SK-N-MC (cell line): ENCODE results near the gene KLHL33.

Source experiments
- DNase-seq: peaks from one replicate; pipeline ENCODE4 v3.0.0-alpha.2; 2011; ENCODE audit warnings: low read depth, low spot score
- H3K27ac ChIP-seq: fragments of 200-600 bp; sonication (generic); 2 replicates; pipeline ENCODE4 v1.5.1; 2016; ENCODE audit warnings: mixed run types
- H3K36me3 ChIP-seq: fragments of 200-600 bp; sonication (generic); 2 replicates; pipeline ENCODE4 v1.6.1; 2017; ENCODE audit warnings: antibody characterized with exemption, low read length, mixed read lengths; ENCODE audit not compliant: insufficient read depth
- H3K4me3 ChIP-seq: fragments of 200-600 bp; sonication (generic); 2 replicates; pipeline ENCODE4 v1.5.1; 2016
- H3K9ac ChIP-seq: fragments of 200-600 bp; sonication (generic); 2 replicates; pipeline ENCODE4 v1.8.0; 2017; ENCODE audit warnings: mixed run types, mixed read lengths; ENCODE audit not compliant: insufficient read length
- H3K9me3 ChIP-seq: fragments of 200-600 bp; sonication (generic); 2 replicates; pipeline ENCODE4 v1.6.1; 2017; ENCODE audit warnings: low read depth, mild to moderate bottlenecking, antibody characterized with exemption, low read length, moderate library complexity, mixed read lengths
- EZH2 ChIP-seq: fragments of 200-600 bp; sonication (generic); IDR thresholded peaks from one replicate; pipeline ENCODE4 v1.6.1; 2017; ENCODE audit warnings: antibody characterized with exemption
- FOXP2 ChIP-seq: optimal IDR thresholded peaks from 2 replicates; pipeline ENCODE3; 2011; ENCODE audit warnings: mild to moderate bottlenecking, moderate library complexity; ENCODE audit not compliant: insufficient read depth; ENCODE audit errors: extremely low read length, control extremely low read depth
- POLR2AphosphoS5 ChIP-seq: IDR thresholded peaks from 2 replicates; pipeline ENCODE4 v1.6.1; 2012; ENCODE audit warnings: mild to moderate bottlenecking, low read depth, low read length, borderline replicate concordance

The KLHL33 gene

GRCh38 chr14:20469242-20469889 is 33.4 kb upstream of the KLHL33 start, which contains the start of gene PNP:
PNP (plus strand) TSS chr14:20469406; CDS start chr14:20469525, 119 bp downstream.
- DNase-seq, result no peak
- Histone ChIP-seq H3K4me3 (peak within 1 kb of the TSS; percentile 100), H3K9me3 (no peaks in the 10 kb centered on the region), H3K36me3 (peaks cover 26% of the 10 kb centered on the region), H3K27ac (no peak within 1 kb of the TSS), H3K9ac (peak within 1 kb of the TSS; percentile 85)
- TF ChIP-seq POLR2AphosphoS5 (peak; percentile 99), EZH2 (no peak)

- peak overlapping the region; percentile 100 for H3K4me3 ChIP-seq
- no peaks in the 10 kb centered on the region for H3K9me3 ChIP-seq
- DNase-seq, result no peak
- no peak overlapping the region for H3K27ac ChIP-seq
- TF ChIP-seq EZH2, result no peak
- no peak for TF ChIP-seq POLR2AphosphoS5
- no peak for TF ChIP-seq FOXP2
- H3K36me3 ChIP-seq, result peaks cover 20% of the 10 kb centered on the region
- peak overlapping the region; percentile 85 for H3K9ac ChIP-seq
These were observed 32.8 kb upstream of the KLHL33 start for GRCh38 chr14:20468764-20469241.

- peak; percentile 99 for DNase-seq
- H3K36me3 ChIP-seq, result peaks cover 37% of the 10 kb centered on the region
- peak within 1 kb of the TSS; percentile 94 for H3K9ac ChIP-seq
- H3K27ac ChIP-seq, result peak within 1 kb of the TSS; percentile 88
- H3K4me3 ChIP-seq, result peak within 1 kb of the TSS; percentile 86
- peak; percentile 82 for TF ChIP-seq FOXP2
- no peak for TF ChIP-seq EZH2
- peak; percentile 78 for TF ChIP-seq POLR2AphosphoS5
- no peaks in the 10 kb centered on the region for H3K9me3 ChIP-seq
These were observed 25.5 kb upstream of the KLHL33 start, which contains the start of gene PIP4P1 for GRCh38 chr14:20461225-20462141. PIP4P1 (minus strand) TSS chr14:20461434; CDS start chr14:20461325, 109 bp downstream.

GRCh38 chr14:20460458-20461224 is 24.7 kb upstream of the KLHL33 start:
- H3K4me3 ChIP-seq, result peak overlapping the region; percentile 86
- DNase-seq, result no peak

GRCh38 chr14:20458031-20458789 is 22.2 kb upstream of the KLHL33 start:
- H3K27ac ChIP-seq, result peak overlapping the region; percentile 37
- H3K9me3 ChIP-seq, result no peaks in the 10 kb centered on the region
- TF ChIP-seq POLR2AphosphoS5 (no peak; the same call in none of the 2 replicates), EZH2 (no peak), FOXP2 (no peak)
- peaks cover 47% of the 10 kb centered on the region for H3K36me3 ChIP-seq
- no peak overlapping the region for H3K4me3 ChIP-seq
- no peak overlapping the region for H3K9ac ChIP-seq
- no peak for DNase-seq

More at GRCh38 chr14:20460458-20461224, 24.7 kb upstream of the KLHL33 start:
- Histone ChIP-seq H3K9me3 (no peaks in the 10 kb centered on the region), H3K9ac (peak overlapping the region; percentile 94), H3K27ac (peak overlapping the region; percentile 74), H3K36me3 (peaks cover 45% of the 10 kb centered on the region)
- no peak for TF ChIP-seq EZH2
- TF ChIP-seq FOXP2, result no peak
- no peak for TF ChIP-seq POLR2AphosphoS5

GRCh38 chr14:20456971-20457370 is 21.0 kb upstream of the KLHL33 start:
- H3K27ac ChIP-seq, result 0 out of 2 replicates have a peak overlapping the region, but pooled peaks have one; percentile 99
- H3K36me3 ChIP-seq, result peaks cover 52% of the 10 kb centered on the region
- peak overlapping the region; percentile 99 for H3K9ac ChIP-seq
- DNase-seq, result no peak
- peak overlapping the region; percentile 88 for H3K4me3 ChIP-seq
- TF ChIP-seq EZH2 (no peak), POLR2AphosphoS5 (no peak; the same call in 1 of the 2 replicates), FOXP2 (no peak)
- H3K9me3 ChIP-seq, result no peaks in the 10 kb centered on the region
